HTERT RPE-1 (cell line): ENCODE data around the gene PARVG.
"Not testable (repeated sequence)": the region's sequence is repeated elsewhere in the genome, so short reads cannot be mapped to it uniquely, and the experiment has no call there.

ENCODE experiments used
- in situ Hi-C: fragments of 300-500 bp; cut with MboI; formaldehyde crosslinking; loops from 4 replicates; pipeline ENCODE4 v1.14.3; 2020; ENCODE audit warnings: low sequenced_read_pairs

PARVG gene

DNA sequence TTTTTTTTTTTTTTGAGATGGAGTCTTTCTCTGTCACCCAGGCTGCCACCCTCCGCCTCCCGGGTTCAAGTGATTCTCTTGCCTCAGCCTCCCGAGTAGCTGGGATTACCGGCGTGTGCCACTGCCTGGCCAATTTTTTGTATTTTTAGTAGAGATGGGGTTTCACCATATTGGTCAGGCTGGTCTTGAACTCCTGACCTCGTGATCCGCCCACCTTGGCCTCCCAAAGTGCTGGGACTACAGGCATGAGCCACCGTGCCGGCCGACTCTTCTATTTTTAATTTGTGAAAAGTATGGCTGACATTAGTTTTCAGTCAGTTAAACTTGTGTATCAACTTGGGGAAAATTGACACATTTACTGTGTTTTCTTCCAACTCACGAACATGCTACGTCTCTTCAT lies 53.6 kb downstream of the PARVG start:
- in situ Hi-C loops: not testable (repeated sequence)

DNA sequence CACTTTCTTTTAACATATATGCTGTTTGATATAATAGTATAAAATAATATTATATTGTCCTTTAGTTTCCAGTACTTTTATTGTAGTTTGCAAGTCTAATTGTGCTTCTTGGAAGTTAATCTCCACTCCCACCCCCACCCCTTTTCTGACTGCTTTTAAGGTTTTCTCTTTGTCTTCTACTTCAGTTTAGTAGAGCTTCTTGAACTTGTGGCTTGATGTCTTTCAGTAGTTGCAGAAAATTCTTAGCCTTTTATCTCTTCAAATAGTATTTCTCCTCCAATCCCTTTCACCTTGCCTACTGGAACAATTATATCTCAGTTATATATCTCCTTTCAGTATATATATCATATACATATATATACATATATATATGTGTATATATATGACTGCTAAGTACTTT lies 56.6 kb downstream of the PARVG start:
- in situ Hi-C loops: no loop called here

DNA sequence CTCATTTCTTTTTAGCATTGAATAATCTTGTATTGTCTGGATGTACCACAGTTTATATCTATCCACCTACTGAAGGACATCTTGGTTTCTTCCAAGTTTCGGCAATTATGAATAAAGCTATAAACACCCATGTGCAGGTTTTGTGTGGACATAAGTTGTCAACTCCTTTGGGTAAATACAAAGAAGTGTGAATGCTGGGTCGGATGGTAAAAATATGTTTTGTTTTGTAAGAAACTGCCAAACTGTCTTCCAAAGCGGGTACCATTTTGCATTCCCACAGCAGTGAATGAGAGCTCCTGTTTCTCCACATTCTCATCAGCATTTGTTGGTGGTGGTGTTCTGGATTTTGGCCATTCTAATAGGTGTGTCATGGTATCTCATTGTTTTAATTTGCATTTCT lies 60.4 kb downstream of the PARVG start:
- in situ Hi-C loops: not testable (repeated sequence)

DNA sequence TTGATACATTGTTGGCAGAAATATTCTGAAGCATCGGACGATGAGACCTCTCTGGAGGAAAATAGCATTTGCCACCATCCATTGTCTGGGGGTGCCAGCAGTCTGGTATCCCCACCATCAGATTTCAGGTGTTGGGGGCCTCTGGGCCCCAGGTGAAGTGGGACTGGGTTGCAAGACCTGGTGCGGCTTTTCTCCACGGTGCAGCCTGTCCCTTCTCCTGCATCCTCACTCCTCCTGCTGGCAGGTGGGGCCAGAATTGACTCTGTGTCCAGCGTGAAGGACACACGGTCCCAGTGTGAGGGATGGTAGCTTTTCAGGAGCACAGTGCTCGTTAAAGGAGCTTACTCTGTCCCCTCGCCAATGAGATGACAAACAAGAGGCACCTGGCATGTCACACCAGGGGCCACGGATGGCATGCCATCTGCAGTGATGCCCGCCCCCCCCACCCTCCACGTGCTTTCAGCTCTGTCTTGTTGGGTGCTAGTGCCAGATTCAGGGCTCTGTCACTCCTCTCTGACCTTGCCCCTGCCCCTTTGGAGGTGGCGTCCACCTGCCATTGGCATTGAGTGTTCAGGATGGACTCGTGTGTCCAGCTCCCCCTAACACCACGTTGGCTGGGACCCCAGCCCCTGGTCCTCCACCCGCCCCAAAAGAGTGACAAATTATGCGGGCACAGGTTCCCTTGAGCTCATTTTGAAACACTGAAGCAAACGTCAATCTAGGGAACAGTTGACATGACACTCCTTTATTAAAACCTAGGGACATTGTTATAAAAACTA lies 62.4 kb downstream of the PARVG start:
- in situ Hi-C loops: no loop called here

DNA sequence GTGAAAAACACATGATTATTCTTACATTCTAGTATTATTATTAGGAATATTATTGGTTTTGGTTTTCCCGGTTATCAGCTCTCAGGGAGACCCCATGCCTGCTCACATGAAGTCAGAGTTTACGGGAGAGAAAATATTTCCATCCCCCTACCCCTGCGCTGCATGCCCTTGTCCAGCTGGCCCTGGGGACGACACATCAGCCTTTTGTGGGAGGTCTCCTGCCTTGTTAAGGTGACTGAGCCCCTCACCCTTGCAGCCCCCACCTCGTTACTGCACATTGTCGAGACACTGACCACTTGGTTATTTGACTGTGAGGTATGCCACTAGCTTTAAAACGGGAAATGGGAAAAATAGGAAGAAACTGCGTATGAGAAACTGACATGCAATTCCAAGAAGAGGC lies 63.0 kb downstream of the PARVG start:
- in situ Hi-C loops: no loop called here

DNA sequence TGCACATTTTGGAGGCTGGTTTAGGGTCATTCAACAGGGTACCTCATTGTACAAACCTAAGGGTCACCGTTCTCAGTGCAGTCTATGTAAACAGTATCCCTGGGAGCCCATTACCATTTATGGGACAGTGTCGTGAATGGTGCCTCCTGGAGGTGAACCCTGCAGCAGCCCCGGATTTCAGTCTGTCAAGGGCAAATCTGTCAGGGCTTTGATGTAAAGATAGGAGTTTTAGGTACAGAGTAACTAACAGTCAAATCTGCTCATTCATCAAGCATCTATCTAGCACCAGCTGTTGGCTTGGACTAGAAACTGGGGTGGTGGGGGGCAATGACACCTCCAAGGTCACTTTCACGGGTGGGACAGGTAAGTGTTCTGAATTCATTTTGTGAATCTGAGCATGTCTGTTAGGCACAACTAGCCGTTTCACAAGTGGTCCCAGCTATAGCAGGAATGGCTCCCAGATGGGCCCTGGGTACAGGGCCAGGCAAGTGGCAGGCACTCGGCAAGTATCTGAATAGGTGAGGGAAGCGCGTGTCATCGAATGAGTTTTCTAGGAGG lies 63.6 kb downstream of the PARVG start:
- in situ Hi-C loops: no loop called here

DNA sequence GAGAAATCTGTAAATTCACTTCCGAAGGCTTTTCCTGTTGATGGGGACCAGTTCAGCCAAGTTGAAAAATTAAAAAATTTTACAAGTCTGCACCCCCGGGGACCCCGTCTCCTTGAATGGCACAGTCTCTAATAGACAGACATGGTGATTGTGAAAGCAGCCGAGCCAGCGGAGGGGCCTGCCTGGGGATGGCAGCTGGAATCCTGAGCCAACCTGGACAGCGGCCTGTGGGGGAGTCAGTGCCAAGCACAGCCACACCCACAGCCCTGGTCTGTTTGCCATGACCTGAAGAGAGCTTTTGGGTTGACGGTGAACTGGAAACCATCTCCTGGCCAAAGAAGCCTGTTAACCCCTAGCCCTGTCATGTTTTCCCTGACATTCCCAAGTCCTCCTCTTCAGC lies 64.7 kb downstream of the PARVG start:
- in situ Hi-C loops: no loop called here

DNA sequence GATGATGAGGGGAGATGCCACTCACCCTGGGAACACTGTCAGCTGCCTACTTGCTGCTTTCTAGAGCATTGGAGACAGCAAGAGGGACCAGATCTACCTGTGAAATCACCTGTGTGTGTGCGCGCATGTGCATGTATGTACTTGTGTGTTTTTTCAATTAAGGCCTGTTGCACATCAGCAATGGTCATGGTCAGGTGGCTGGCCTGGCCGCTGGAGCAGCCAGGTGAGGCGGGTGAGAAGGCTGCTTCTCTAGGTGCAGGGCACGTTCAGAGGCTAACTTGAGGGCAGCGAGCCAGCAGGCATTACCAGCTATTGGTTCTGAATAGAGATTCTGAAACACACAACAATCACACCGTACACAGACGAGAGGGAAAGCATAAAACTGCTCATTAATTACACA lies 65.1 kb downstream of the PARVG start:
- in situ Hi-C loops: no loop called here

DNA sequence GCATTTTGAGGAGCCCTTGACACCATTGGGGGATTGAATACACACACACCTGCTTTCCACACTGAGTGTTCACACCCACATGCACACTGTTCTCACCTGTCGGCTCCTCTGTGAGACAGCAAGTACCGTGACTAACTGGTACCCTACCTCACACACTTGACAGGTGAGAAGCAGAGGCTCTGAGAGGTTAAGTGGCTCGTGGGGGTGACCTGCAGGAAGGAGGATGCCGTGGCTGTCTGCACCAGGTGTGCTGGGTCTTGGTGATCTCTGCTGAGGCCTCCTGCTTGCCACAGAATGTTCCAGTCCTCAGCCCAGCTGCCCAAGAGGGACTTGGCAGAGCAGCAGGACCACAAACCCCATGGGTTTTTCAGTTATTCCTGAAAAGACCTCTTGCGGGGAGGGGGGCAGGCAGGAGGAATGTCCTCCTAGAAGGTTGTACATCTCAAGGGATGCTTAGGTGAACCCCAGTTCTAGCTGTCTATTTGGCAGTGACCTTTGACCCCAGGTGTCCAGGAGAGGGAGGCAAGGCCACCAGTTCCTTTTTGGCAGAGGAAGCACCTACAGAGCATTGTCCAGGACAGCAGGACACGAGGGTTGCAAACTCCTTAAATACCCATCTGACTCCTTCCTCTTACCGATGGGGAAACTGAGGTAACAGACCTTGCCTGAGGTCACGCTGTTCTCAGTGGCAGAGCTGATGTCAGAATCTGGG lies 66.0 kb downstream of the PARVG start:
- in situ Hi-C loops: no loop called here

DNA sequence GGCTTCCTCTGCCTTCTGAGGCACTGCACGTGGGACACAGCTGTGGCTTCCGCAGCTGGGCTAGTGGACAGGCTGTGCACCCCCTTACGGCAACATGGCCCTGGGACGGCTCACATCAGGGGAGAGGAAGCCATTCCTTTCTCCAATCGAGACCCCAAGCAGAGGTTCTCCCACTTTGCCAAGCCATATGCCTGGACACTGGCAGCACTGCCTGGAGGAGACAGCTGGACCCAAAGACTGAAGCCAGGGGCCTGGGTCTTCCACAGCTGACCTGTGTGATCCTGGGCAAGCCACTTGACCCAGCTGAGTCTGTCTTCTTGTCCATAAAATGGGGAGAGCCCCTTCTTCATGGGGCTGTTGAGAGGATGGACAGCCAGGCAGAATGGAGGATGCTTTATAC lies 66.6 kb downstream of the PARVG start:
- in situ Hi-C loops: no loop called here

DNA sequence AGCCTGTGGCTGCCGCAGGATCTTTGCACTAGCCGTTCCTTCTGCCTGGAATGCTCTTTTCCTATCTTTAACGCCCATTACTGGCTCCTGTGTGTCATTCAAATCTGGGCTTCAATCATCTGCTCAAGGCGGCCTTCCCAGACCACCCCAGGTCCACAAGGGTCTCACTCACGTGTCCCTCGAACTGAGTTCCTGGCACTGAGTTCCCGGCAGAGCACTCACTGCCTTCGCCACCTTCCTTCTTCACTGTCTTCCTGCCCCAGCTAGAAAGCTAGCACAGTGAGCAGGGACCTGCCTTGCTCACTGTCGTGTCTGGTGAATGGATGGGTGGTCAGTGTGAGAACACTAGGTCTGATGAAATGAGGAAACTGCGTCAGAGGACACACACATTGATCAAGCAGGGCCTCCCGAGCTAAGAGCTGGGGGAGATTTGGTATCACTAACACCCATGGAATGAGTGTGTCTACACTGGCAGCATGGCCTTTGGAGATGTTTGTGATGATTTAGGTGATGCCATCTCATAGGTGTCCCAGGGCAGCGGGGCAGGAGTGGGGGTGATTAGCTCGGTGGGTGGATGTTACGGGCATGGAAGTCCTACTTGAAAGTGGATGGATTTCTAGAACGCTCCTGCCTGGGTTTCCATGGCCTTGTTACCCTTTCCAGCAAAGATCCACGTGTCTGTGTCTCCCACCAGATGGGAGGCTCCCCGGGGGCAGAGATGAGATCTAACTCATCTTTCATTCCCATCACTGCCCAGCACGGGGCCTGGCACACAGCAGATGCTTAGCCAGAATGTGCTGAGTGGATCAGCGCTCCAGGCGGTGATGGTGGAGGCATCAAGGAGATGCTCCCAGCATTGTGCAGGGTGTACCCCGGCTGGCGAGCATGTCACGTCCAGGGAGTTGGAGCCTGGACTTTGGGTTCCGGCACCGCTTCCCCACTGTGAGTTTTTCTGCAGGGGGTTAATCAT lies 67.5 kb downstream of the PARVG start:
- in situ Hi-C loops: no loop called here

DNA sequence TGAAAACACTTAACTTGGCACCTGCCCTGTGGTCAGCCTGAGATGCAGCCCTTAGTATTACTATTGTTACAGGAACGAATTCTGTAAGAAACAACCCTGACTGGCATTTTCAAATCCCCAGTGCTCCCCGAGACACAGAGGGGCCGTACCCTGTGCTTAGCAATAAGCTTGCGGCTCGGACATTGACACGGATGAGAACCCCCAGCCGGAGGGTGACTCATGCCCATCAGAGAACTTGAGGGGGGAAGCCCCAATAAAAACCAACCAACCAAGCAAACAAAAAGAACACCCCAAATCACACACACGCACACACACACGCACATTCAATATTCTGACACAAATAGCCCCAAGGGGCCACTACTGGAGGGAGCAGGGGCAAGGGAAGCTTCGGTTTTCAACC lies 68.2 kb downstream of the PARVG start:
- in situ Hi-C loops: no loop called here

DNA sequence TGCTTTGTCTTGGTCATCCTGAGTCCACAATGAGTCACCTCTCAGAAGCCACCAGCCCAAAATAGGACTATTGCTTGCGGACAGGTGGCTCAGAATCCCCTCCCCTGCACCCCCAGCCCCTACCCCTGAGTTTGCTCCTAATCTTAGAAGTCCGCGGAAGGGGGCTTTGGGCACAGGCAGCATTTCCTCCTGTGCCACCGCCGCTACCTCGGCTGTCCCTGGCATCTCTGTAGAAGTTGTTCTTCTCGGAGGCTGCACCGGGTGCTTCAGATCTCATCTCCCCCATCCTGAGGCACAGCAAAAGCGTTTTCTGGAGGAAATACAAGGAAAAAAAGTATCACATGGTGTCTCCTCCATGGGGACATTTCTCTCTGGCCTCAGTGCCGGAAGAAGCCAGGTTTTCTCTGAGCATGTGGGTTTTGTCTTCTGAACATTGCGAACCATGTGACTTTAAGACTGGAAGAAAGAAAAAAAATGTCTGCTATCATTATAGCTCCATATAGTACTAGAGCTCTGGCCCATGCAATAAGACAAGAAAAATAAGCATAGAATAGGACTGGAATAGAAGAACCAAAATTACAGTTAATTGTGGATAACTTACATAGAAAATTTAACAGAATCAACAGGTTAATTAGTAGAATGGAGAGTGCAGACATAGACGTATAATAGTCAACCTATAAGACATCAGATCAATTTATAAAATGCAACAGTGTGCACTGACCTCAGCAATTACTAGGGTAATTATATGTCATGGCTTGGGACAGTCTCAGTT lies 68.8 kb downstream of the PARVG start:
- in situ Hi-C loops: no loop called here

DNA sequence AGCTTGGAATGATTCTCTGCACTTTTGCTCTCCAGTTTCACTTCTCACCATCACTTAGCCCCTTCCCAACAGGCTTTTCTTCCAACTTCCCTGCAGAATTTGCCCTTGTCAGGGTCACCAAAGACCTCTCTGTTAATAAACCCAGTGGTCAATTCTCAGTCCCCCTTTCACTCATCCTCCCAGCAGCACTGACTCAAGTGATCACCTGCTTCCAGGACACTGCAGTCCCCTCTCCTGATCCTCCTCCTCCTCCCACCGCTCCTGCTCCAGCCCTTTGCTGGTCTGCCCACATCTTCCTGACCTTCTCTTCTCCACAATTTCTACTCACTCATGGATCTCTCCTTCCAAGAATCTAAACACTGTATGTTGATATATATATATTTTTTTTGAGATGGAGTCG lies 74.1 kb downstream of the PARVG start:
- in situ Hi-C loops: no loop called here

DNA sequence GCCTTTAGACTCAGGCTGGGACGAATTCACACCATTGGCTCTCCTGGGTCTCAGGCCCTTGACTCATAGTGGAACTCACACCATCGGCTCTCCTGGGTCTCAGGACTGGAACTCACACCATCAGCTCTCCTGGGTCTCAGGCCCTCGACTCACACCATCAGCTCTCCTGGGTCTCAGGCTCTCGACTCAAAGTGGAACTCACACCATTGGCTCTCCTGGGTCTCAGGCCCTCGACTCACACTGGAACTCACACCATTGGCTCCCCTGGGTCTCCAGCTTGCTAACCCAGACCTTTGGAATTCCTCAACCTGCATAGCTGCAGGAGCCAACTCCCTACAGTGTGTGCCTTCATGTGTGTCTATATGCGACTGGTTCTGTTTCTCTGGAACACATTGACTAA lies 75.4 kb downstream of the PARVG start:
- in situ Hi-C loops: no loop called here

DNA sequence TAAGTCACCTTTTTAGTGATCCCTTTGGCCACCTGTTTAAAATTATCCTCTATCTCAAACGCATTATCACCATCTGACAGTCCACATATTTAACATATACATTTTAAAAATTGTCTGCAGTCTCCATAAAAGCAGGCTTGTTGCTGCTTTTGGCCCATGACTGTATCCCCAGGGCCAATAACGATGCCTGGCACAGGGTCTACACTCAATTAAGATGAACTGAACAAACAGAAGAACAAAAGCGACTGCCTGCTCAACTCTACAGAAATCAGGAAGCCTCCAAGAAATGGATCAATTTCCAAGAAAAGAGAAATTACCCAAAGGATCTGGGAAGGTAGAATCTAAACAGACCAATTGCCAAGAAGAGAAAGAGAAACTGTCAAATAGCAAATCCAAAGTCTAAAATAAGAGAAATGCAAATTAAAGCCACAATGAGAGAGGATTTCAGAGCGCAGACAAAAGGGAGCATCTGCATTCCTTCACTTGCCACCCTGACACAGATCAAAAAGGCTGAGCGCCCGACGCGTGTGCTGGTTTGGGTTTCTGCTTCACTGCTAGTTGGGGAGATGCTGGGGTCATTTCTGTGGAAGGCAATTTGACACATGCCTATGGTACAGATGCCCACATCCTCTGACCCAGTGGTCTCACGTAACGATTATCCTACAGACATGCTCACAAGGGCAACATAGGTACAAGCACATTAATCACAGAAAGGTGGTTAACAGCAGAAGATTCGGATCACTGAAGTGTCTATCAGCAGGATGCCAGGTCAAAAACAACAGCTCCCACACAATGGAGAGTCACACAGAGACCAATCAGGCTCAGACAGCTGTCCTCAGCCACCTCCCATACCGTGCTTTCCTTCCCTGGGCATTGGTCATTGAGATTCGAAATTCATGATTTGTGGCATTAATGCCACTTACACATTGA lies 76.1 kb downstream of the PARVG start:
- in situ Hi-C loops: no loop called here
